ENCODE data around the gene ETAA1. TPM values are rescaled to one million over a fixed set of nuclear protein-coding genes. Genes with fewer than 3 reads are reported as not detected.

ETAA1 gene
- total RNA-seq, 3 donors from 2014 or later (not counting 1 experiment from before 2014, with no cell fraction given): 9.6 to 12.3 (median 10.3) TPM

GRCh38 chr2:67394734-67395133 is 2.4 kb upstream of the ETAA1 start:
- DNase-seq (no peak), ATAC-seq (no peak)
- H3K27ac ChIP-seq (ENCODE audit: low read length): no peak overlapping the region
- Mint-ChIP-seq H3K27me3 (ENCODE audit: low read depth in 2 of 2) (no peaks in the 10 kb centered on the region), H3K4me1 (peaks cover 7 to 14% of the 10 kb centered on the region in 2 donors), H3K36me3 (no peaks in the 10 kb centered on the region), H3K4me3 (no peak overlapping the region), H3K9me3 (no peaks in the 10 kb centered on the region), H3K27ac (no peak overlapping the region)
- H3K36me3 ChIP-seq (ENCODE audit: control insufficient read depth, insufficient read depth, low read length): no peaks in the 10 kb centered on the region
- H3K4me3 ChIP-seq (ENCODE audit: low read length): no peak overlapping the region
- no peaks in the 10 kb centered on the region for H3K27me3 ChIP-seq (ENCODE audit: control insufficient read depth, insufficient read depth, low read length)
- peaks cover 6% of the 10 kb centered on the region for H3K4me1 ChIP-seq (ENCODE audit: control insufficient read depth, insufficient read depth, low read length)
- no peaks in the 10 kb centered on the region for H3K9me3 ChIP-seq (ENCODE audit: control insufficient read depth, insufficient read depth, low read length)
- intact Hi-C loops (cut with micrococcal nuclease): no loop called here
- no peak for TF ChIP-seq CTCF (IDR thresholded peaks at IDR 0.05)
- WGBS (ENCODE audit: insufficient coverage): 93% methylated on average over 3 of the region's 3 CpGs

GRCh38 chr2:67399144-67399543 is 2.0 kb downstream of the ETAA1 start:
- H3K4me1 Mint-ChIP-seq: peaks cover 14 to 19% of the 10 kb centered on the region in 2 donors
- WGBS (ENCODE audit: insufficient coverage): no CpG with 5 or more reads among the region's 2 CpGs
- ATAC-seq (no peak), DNase-seq (no peak)
- no peak for TF ChIP-seq CTCF (IDR thresholded peaks at IDR 0.05)
- intact Hi-C loops (cut with micrococcal nuclease): no loop called here
- H3K36me3 Mint-ChIP-seq: no peaks in the 10 kb centered on the region
- Histone ChIP-seq H3K4me1 (ENCODE audit: control insufficient read depth, insufficient read depth, low read length) (peaks cover 6% of the 10 kb centered on the region), H3K27ac (ENCODE audit: low read length) (no peak overlapping the region), H3K36me3 (ENCODE audit: control insufficient read depth, insufficient read depth, low read length) (peaks cover 14% of the 10 kb centered on the region), H3K9me3 (ENCODE audit: control insufficient read depth, insufficient read depth, low read length) (no peaks in the 10 kb centered on the region), H3K27me3 (ENCODE audit: control insufficient read depth, insufficient read depth, low read length) (no peaks in the 10 kb centered on the region), H3K4me3 (ENCODE audit: low read length) (no peak overlapping the region)
- no peaks in the 10 kb centered on the region for H3K27me3 Mint-ChIP-seq (ENCODE audit: low read depth in 2 of 2)
- H3K4me3 Mint-ChIP-seq: no peak overlapping the region
- H3K27ac Mint-ChIP-seq: no peak overlapping the region
- H3K9me3 Mint-ChIP-seq: no peaks in the 10 kb centered on the region

GRCh38 chr2:67399831-67400489 is 2.8 kb downstream of the ETAA1 start:
- Histone ChIP-seq H3K9me3 (ENCODE audit: control insufficient read depth, insufficient read depth, low read length) (no peaks in the 10 kb centered on the region), H3K4me1 (ENCODE audit: control insufficient read depth, insufficient read depth, low read length) (peaks cover 6% of the 10 kb centered on the region), H3K27me3 (ENCODE audit: control insufficient read depth, insufficient read depth, low read length) (no peaks in the 10 kb centered on the region), H3K27ac (ENCODE audit: low read length) (no peak overlapping the region), H3K36me3 (ENCODE audit: control insufficient read depth, insufficient read depth, low read length) (peaks cover 20% of the 10 kb centered on the region), H3K4me3 (ENCODE audit: low read length) (no peak overlapping the region)
- peaks cover 14 to 19% of the 10 kb centered on the region in 2 donors for H3K4me1 Mint-ChIP-seq
- no peaks in the 10 kb centered on the region for H3K36me3 Mint-ChIP-seq
- H3K27ac Mint-ChIP-seq: peak overlapping the region in 1 of 2 donors; percentile 57
- DNase-seq: no peak
- intact Hi-C loops (cut with micrococcal nuclease): no loop called here
- WGBS (ENCODE audit: insufficient coverage): 100% methylated on average over 1 of the region's 3 CpGs
- H3K4me3 Mint-ChIP-seq: peak overlapping the region; percentile 61
- ATAC-seq: no peak
- no peaks in the 10 kb centered on the region for H3K27me3 Mint-ChIP-seq (ENCODE audit: low read depth in 2 of 2)
- TF ChIP-seq CTCF (IDR thresholded peaks at IDR 0.05): no peak
- H3K9me3 Mint-ChIP-seq: no peaks in the 10 kb centered on the region

Data from natural killer cell (primary cell).